ENCODE data around the gene BARHL2.

DNA sequence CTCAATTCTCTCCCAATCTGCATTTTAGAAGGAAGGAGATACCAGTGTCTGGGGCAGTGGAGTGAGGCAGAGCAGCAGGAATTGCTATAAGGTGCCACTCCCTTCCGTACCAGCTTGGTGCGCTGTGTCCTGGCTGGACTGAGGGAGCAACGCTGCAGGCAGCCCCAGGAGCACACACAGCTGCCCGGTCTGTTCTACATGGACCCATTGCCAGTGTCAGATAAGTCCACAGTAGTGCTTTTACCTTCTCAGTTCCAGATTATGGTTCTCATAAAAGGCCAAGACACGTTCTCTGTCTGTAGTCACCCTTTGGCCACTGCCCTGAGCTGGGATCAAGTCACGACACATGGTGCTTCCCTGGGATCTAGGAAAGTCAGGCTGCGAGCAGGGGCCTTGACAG is 44.1 kb upstream of the BARHL2 start:
- TF ChIP-seq CTCF (IDR thresholded peaks at IDR 0.05): no peak
- no peak for TF ChIP-seq POLR2A (IDR thresholded peaks at IDR 0.05)
- no peak for TF ChIP-seq POLR2AphosphoS5 (IDR thresholded peaks at IDR 0.05)
- TF ChIP-seq EP300 (IDR thresholded peaks at IDR 0.05): no peak
